Upper lobe of left lung (tissue), 6 donors: ENCODE measurements around the gene CAB39L. TPM values are rescaled to one million over a fixed set of nuclear protein-coding genes. Genes with fewer than 3 reads are reported as not detected.

Experiments used
- ATAC-seq, 2 donors: fragments of 200-7000 bp; cut with Tn5 transposase; one replicate each; pipeline ENCODE4 v1.9.1; 2022; ENCODE audit warnings: mild to moderate bottlenecking in 2 of 2, moderate library complexity in 2 of 2; ENCODE audit not compliant: low FRiP score in 2 of 2
- DNase-seq, 2 donors: peaks; one replicate each; pipeline ENCODE4 v3.0.0-alpha.2; 2019 to 2020
- H3K27ac ChIP-seq, 4 donors: fragments of 200-600 bp; sonication (generic); one replicate each; pipeline ENCODE4 v1.5.1; 2016 to 2019
- H3K27me3 ChIP-seq, 4 donors: fragments of 200-600 bp; sonication (generic); one replicate each; pipeline ENCODE4 v1.5.1; 2017 to 2019
- H3K36me3 ChIP-seq, 4 donors: fragments of 200-600 bp; sonication (generic); one replicate each; pipeline ENCODE4 v1.5.1; 2016 to 2019
- H3K4me1 ChIP-seq, 4 donors: fragments of 200-600 bp; sonication (generic); one replicate each; pipeline ENCODE4 v1.5.1; 2018 to 2019
- H3K4me3 ChIP-seq, 4 donors: fragments of 200-600 bp; sonication (generic); one replicate each; pipeline ENCODE4 v1.5.1; 2017 to 2019; ENCODE audit warnings: mild to moderate bottlenecking in 2 of 4, moderate library complexity in 1 of 4
- H3K9me3 ChIP-seq, 4 donors: fragments of 200-600 bp; sonication (generic); one replicate each; pipeline ENCODE4 v1.5.1; 2018 to 2019
- CTCF ChIP-seq, 6 experiments: fragments of 450-650 bp in 4 of 6; fragments of 200-600 bp in 2 of 6; sonication (generic) in 2 of 6; IDR thresholded peaks; one replicate each; pipeline ENCODE4 v1.5.1; 2016 to 2019; ENCODE audit warnings: antibody characterized with exemption in 6 of 6
- EP300 ChIP-seq, 4 donors: sonication (generic); formaldehyde crosslinking; IDR thresholded peaks; one replicate each; pipeline ENCODE4 v1.5.1; 2017; ENCODE audit warnings: antibody characterized with exemption in 4 of 4, control low read depth in 2 of 4
- POLR2A ChIP-seq, 4 donors: fragments of 450-650 bp; IDR thresholded peaks; one replicate each; pipeline ENCODE4 v1.5.1; 2016 to 2017; ENCODE audit warnings: antibody characterized with exemption in 4 of 4, mild to moderate bottlenecking in 2 of 4
- POLR2AphosphoS5 ChIP-seq, 2 donors: sonication (generic); formaldehyde crosslinking; IDR thresholded peaks; one replicate each; pipeline ENCODE4 v1.5.1; 2017; ENCODE audit warnings: antibody characterized with exemption in 2 of 2
- WGBS, 2 donors: methylation state at CpG; one replicate each; pipeline ENCODE4 v1.1.5; 2017 to 2018; 5-methylcytosine and 5-hydroxymethylcytosine counted together
- total RNA-seq, 6 donors: library from RNA; depleted of rRNA in 4 of 6; stranded (reverse); fragments of >200 nt in 4 of 6; gene quantifications; one replicate each; pipeline versions ENCODE4 v1.1.0 to v1.2.1, GENCODE V29; 2016 to 2021
- donor health status: DM: no; HTN: no; CAD: no; lungs with moderate emphysema.
- donor health status: DM: no; HTN: yes; CAD: no; lungs with severe emphysema.

Gene CAB39L
- total RNA-seq, 6 donors from 2014 or later = 12.5 to 49.2 (median 19.5) TPM

- no peak overlapping the region for H3K27ac ChIP-seq
- ATAC-seq (no peak), DNase-seq (no peak)
- WGBS, 2 donors = 96 to 100% methylated on average over 1 of the region's 1 CpG
- no peak overlapping the region for H3K4me3 ChIP-seq
- TF ChIP-seq POLR2AphosphoS5 (IDR thresholded peaks at IDR 0.05) (no peak), EP300 (IDR thresholded peaks at IDR 0.05) (no peak), POLR2A (IDR thresholded peaks at IDR 0.05) (no peak), CTCF (IDR thresholded peaks at IDR 0.05) (no peak)
- no peaks in the 10 kb centered on the region for H3K27me3 ChIP-seq
- no peaks in the 10 kb centered on the region for H3K4me1 ChIP-seq
- H3K36me3 ChIP-seq = no peaks in the 10 kb centered on the region
- no peaks in the 10 kb centered on the region for H3K9me3 ChIP-seq
These were observed 25.7 kb downstream of the CAB39L start for GRCh38 chr13:49418206-49418605.

DNA sequence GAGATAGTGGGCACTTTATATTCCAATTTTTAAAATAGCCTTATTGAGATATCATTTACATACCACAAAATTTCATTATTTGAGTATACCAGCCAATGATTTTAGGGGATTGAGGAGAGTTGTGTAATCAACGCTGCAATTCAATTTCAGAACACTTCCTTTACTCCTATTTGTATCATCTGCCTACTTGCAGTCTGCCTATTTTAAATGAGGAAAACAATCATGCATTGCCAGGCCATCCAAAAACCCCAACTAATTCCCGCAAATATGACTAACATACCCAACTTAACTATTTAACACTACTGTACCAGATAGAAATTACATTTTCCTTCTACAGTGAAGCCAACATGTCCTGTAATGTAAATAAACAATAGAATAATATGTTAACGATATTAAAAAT, 26.7 kb downstream of the CAB39L start:
- Histone ChIP-seq H3K27me3 (no peaks in the 10 kb centered on the region), H3K4me3 (no peak overlapping the region), H3K4me1 (no peaks in the 10 kb centered on the region), H3K27ac (no peak overlapping the region), H3K9me3 (no peaks in the 10 kb centered on the region), H3K36me3 (no peaks in the 10 kb centered on the region)
- ATAC-seq (no peak), DNase-seq (no peak)
- TF ChIP-seq CTCF (IDR thresholded peaks at IDR 0.05) = no peak
- TF ChIP-seq POLR2A (IDR thresholded peaks at IDR 0.05) = no peak
- no peak for TF ChIP-seq POLR2AphosphoS5 (IDR thresholded peaks at IDR 0.05)
- no peak for TF ChIP-seq EP300 (IDR thresholded peaks at IDR 0.05)
- 61 to 88% methylated on average over 3 of the region's 3 CpGs for WGBS, 2 donors

DNA sequence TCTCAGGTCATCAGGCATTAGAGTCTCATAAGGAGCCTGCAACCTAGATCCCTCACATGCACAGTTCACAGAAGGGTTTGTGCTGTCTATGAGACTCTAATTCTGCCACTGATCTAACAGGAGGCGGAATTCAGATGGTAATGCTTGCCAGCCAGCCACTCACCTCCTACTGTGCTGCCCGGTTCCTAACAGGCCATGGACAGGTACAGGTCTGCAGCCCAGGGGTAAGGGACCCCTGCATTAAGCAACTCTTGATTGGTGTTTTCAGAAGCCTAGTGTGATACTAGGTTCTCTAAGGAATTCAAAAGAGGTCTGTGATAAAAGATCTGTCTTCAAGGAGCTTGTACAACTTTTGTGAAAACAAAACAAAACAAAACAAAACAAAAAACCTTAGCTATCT, 31.1 kb downstream of the CAB39L start:
- Histone ChIP-seq H3K27ac (no peak overlapping the region), H3K27me3 (no peaks in the 10 kb centered on the region), H3K4me1 (no peaks in the 10 kb centered on the region), H3K9me3 (no peaks in the 10 kb centered on the region), H3K4me3 (no peak overlapping the region), H3K36me3 (no peaks in the 10 kb centered on the region)
- 92 to 94% methylated on average over 2 of the region's 2 CpGs for WGBS, 2 donors
- no peak for ATAC-seq
- no peak for TF ChIP-seq POLR2AphosphoS5 (IDR thresholded peaks at IDR 0.05)
- no peak for TF ChIP-seq CTCF (IDR thresholded peaks at IDR 0.05)
- TF ChIP-seq POLR2A (IDR thresholded peaks at IDR 0.05) = no peak
- TF ChIP-seq EP300 (IDR thresholded peaks at IDR 0.05) = no peak
- no peak for DNase-seq

DNA sequence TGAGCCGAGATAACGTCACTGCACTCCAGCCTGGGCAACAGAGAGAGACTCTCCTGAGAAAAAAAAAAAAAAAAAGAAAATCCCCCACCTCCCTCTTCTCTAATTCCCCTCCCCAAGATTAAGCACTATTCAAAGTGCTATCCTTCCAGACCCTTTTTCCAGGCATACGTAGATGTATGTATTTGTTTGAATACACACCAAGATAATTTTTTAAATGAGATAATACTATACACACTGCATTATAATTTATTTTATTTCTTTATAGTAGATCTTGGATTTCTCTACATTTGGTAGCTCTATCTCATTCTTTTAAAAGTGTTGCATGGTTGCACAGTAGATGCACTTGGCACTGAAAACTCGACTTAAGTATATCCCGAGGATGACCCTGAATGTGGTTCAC, 32.5 kb downstream of the CAB39L start:
- TF ChIP-seq POLR2AphosphoS5 (IDR thresholded peaks at IDR 0.05) (no peak), POLR2A (IDR thresholded peaks at IDR 0.05) (no peak), CTCF (IDR thresholded peaks at IDR 0.05) (no peak), EP300 (IDR thresholded peaks at IDR 0.05) (no peak)
- no peaks in the 10 kb centered on the region for H3K27me3 ChIP-seq
- no peaks in the 10 kb centered on the region for H3K36me3 ChIP-seq
- WGBS, 2 donors = 94 to 97% methylated on average over 5 of the region's 5 CpGs
- H3K4me3 ChIP-seq = no peak overlapping the region
- ATAC-seq (no peak), DNase-seq (no peak)
- no peaks in the 10 kb centered on the region for H3K9me3 ChIP-seq
- no peak overlapping the region for H3K27ac ChIP-seq
- H3K4me1 ChIP-seq = no peaks in the 10 kb centered on the region

DNA sequence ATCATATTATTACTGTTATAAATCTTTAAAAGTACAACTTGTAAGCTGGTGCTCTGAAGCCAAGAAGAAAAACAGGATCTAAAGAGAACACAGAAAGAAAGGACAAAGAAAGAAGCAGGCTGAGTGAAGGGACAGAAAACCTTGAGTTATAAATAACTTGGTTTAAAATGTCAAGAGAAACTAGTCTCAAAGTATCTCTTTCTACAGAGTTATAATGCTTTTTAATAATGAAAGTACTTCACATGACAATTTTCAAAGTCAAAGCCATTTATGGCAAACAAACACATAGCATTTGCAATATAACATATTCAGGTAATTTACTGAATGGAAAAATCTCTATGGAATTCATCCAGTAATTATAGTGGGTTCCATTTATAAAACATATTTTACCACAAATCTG, 33.4 kb downstream of the CAB39L start:
- ATAC-seq (no peak), DNase-seq (no peak)
- H3K36me3 ChIP-seq = no peaks in the 10 kb centered on the region
- H3K27me3 ChIP-seq = no peaks in the 10 kb centered on the region
- no peak overlapping the region for H3K4me3 ChIP-seq
- H3K4me1 ChIP-seq = no peaks in the 10 kb centered on the region
- no peak overlapping the region for H3K27ac ChIP-seq
- no peaks in the 10 kb centered on the region for H3K9me3 ChIP-seq
- TF ChIP-seq POLR2A (IDR thresholded peaks at IDR 0.05) (no peak), POLR2AphosphoS5 (IDR thresholded peaks at IDR 0.05) (no peak), EP300 (IDR thresholded peaks at IDR 0.05) (no peak), CTCF (IDR thresholded peaks at IDR 0.05) (no peak)
